Loucy (cell line): ENCODE data around the gene CHST11.

Experiments
- H2AFZ ChIP-seq: fragments of 200-600 bp; sonication (generic); 2 replicates; pipeline ENCODE4 v1.6.0; 2016; ENCODE audit warnings: antibody characterized with exemption, mild to moderate bottlenecking, low read length, moderate library complexity
- H3F3A ChIP-seq: fragments of 200-600 bp; 2 replicates; pipeline ENCODE4 v1.6.0; 2016; ENCODE audit warnings: antibody characterized with exemption, low read depth, mild to moderate bottlenecking
- H3K27me3 ChIP-seq: fragments of 200-600 bp; sonication (generic); 2 replicates; pipeline ENCODE4 v1.6.1; 2014; ENCODE audit warnings: low read length, mild to moderate bottlenecking; ENCODE audit not compliant: insufficient read depth, poor library complexity, severe bottlenecking
- H3K36me3 ChIP-seq: fragments of 200-600 bp; sonication (generic); 2 replicates; pipeline ENCODE4 v1.6.1; 2016; ENCODE audit warnings: low read length; ENCODE audit not compliant: insufficient read depth
- H3K4me1 ChIP-seq: fragments of 200-600 bp; sonication (generic); 2 replicates; pipeline ENCODE4 v1.5.1; 2014; ENCODE audit warnings: low read length, mild to moderate bottlenecking; ENCODE audit not compliant: insufficient read depth, poor library complexity, severe bottlenecking
- H3K4me2 ChIP-seq: fragments of 200-600 bp; sonication (generic); 2 replicates; pipeline ENCODE4 v1.6.0; 2014; ENCODE audit warnings: antibody characterized with exemption, low read length, low read depth, mild to moderate bottlenecking; ENCODE audit not compliant: poor library complexity, severe bottlenecking
- H3K4me3 ChIP-seq: fragments of 200-600 bp; sonication (generic); 2 replicates; pipeline ENCODE4 v1.5.1; 2014; ENCODE audit warnings: low read length, mild to moderate bottlenecking, mixed read lengths; ENCODE audit not compliant: poor library complexity, severe bottlenecking
- H3K79me2 ChIP-seq: fragments of 200-600 bp; sonication (generic); 2 replicates; pipeline ENCODE4 v1.6.1; 2014; ENCODE audit warnings: low read length; ENCODE audit not compliant: insufficient read depth
- H3K9ac ChIP-seq: fragments of 200-600 bp; sonication (generic); 2 replicates; pipeline ENCODE4 v1.6.0; 2014; ENCODE audit warnings: mild to moderate bottlenecking, low read depth, low read length, moderate library complexity; ENCODE audit not compliant: poor library complexity, severe bottlenecking
- H3K9me2 ChIP-seq: fragments of 200-600 bp; sonication (generic); replicated peaks from 2 replicates; pipeline ENCODE4 v1.6.1; 2016; ENCODE audit warnings: low read depth, low read length, mixed read lengths
- H3K9me3 ChIP-seq: fragments of 200-600 bp; sonication (generic); 2 replicates; pipeline ENCODE4 v1.6.1; 2014; ENCODE audit warnings: mild to moderate bottlenecking, antibody characterized with exemption, low read length, low read depth; ENCODE audit not compliant: insufficient read depth
- H4K20me1 ChIP-seq: fragments of 200-600 bp; sonication (generic); 2 replicates; pipeline ENCODE4 v1.6.0; 2014; ENCODE audit warnings: antibody characterized with exemption, low read length, mild to moderate bottlenecking; ENCODE audit not compliant: insufficient read depth, poor library complexity, severe bottlenecking
- CTCF ChIP-seq: fragments of 200-600 bp; sonication (generic); conservative IDR thresholded peaks from 2 replicates; pipeline ENCODE4 v1.5.1; 2014; ENCODE audit warnings: mild to moderate bottlenecking, antibody characterized with exemption, low read length
- EZH2phosphoT487 ChIP-seq: fragments of 200-600 bp; IDR thresholded peaks from 2 replicates; pipeline ENCODE4 v1.6.1; 2018; ENCODE audit warnings: antibody characterized with exemption, mild to moderate bottlenecking, moderate library complexity, borderline replicate concordance

CHST11 gene

DNA sequence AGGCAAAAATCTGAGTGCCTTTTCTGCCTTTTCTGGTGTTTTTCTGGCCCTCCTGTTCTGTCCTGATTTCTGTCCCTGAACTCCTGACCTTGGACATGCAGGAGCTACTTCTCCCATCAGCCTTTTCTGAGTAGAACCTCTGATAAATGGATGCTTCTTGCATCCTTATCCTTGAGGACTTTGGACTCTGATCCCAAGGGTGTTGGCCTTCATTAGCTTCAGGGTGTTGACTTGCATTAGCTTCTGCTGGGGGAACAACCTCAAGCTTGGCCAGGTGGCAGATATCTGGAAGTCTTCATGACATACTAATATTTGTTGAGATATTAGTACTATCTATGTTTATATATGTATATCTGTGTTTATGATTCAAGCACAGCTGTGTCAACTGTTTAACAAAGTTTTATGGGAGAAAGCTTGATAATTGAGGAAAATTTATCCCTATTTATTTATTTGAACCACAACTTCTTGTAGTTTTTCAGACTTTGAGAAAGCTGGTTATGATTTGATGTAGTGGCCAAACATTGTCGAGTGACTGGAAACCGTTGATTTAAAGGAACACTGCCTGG lies 124.3 kb downstream of the CHST11 start:
- Histone ChIP-seq H4K20me1 (peaks cover 97% of the 10 kb centered on the region), H3K9me2 (no peaks in the 10 kb centered on the region), H3F3A (no peaks in the 10 kb centered on the region), H2AFZ (no peak overlapping the region), H3K79me2 (peaks cover 100% of the 10 kb centered on the region), H3K4me1 (peaks cover 53% of the 10 kb centered on the region), H3K9ac (no peak overlapping the region), H3K9me3 (no peaks in the 10 kb centered on the region), H3K4me3 (no peak overlapping the region), H3K27me3 (no peaks in the 10 kb centered on the region), H3K4me2 (no peak overlapping the region), H3K36me3 (peaks cover 59% of the 10 kb centered on the region; the same call in 1 of the 2 replicates)
- TF ChIP-seq EZH2phosphoT487 (no peak), CTCF (no peak)

DNA sequence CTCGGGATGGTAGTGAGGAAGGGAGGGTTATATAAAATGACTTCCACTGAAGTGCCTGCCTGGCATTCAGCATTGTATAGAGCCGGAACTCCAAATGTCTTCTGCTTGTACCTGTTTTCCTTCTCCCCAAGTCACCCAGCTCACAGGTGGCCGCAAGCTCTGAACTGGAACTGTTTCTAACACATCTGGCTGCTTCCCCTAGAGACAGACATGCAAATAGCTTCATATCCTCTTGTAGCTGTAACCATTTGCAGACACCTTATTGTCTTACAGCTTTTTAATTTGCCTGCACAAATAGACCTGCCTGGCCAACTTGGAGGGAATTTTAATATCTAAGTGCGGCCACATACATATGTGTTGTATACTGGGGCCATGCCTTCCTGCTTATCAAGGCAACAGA lies 126.0 kb downstream of the CHST11 start:
- Histone ChIP-seq H3K4me2 (no peak overlapping the region), H3K9me3 (no peaks in the 10 kb centered on the region), H3K79me2 (peaks cover 100% of the 10 kb centered on the region), H3K9ac (no peak overlapping the region), H3K4me3 (no peak overlapping the region), H3K9me2 (no peaks in the 10 kb centered on the region), H3K36me3 (peaks cover 55% of the 10 kb centered on the region; the same call in 1 of the 2 replicates), H4K20me1 (peaks cover 99% of the 10 kb centered on the region), H3K27me3 (no peaks in the 10 kb centered on the region), H3F3A (no peaks in the 10 kb centered on the region), H3K4me1 (peaks cover 45% of the 10 kb centered on the region), H2AFZ (no peak overlapping the region)
- no peak for TF ChIP-seq EZH2phosphoT487
- no peak for TF ChIP-seq CTCF

GRCh38 chr12:104583301-104583700 lies 126.6 kb downstream of the CHST11 start:
- peaks cover 100% of the 10 kb centered on the region for H3K79me2 ChIP-seq
- H3K4me1 ChIP-seq = peaks cover 46% of the 10 kb centered on the region
- H2AFZ ChIP-seq = no peak overlapping the region
- TF ChIP-seq EZH2phosphoT487 = no peak
- TF ChIP-seq CTCF = no peak
- no peak overlapping the region for H3K4me3 ChIP-seq
- peaks cover 52% of the 10 kb centered on the region; the same call in 1 of the 2 replicates for H3K36me3 ChIP-seq
- no peaks in the 10 kb centered on the region for H3F3A ChIP-seq
- H3K9me2 ChIP-seq = no peaks in the 10 kb centered on the region
- H3K9ac ChIP-seq = no peak overlapping the region
- no peaks in the 10 kb centered on the region for H3K27me3 ChIP-seq
- H3K4me2 ChIP-seq = no peak overlapping the region
- peaks cover 99% of the 10 kb centered on the region for H4K20me1 ChIP-seq
- H3K9me3 ChIP-seq = no peaks in the 10 kb centered on the region
